GM21423 (cell line): ENCODE measurements around the gene PPARGC1A.

Experiments used
- ATAC-seq: cut with Tn5 transposase; IDR thresholded peaks from one replicate; pipeline ENCODE4 v1.9.1; 2021; ENCODE audit warnings: mild to moderate bottlenecking, moderate library complexity; ENCODE audit not compliant: unreplicated experiment

The PPARGC1A gene

GRCh38 chr4:23881674-23882337 is 8.0 kb downstream of the PPARGC1A start:
- no peak for ATAC-seq

DNA sequence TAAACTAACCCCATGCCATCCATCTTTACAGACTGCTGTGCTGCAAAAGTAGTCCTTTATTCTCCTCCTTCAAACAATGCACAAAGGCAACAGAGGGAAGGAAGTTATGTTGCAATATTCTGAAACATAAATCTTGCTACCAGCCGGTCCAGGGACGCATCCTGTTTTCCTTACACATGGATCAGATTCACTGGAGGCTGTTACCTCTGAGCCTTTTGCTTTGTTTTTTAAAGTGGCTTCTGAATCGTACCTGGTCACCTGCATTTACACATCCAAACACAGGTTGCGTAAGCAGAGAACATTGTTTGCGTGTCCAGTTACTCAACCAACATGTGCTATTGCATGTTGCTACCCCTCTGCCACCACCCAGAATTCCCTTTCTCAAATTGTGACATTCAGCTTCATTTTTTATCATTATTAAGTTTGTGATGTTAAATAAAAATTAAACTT is 8.8 kb downstream of the PPARGC1A start:
- no peak for ATAC-seq

DNA sequence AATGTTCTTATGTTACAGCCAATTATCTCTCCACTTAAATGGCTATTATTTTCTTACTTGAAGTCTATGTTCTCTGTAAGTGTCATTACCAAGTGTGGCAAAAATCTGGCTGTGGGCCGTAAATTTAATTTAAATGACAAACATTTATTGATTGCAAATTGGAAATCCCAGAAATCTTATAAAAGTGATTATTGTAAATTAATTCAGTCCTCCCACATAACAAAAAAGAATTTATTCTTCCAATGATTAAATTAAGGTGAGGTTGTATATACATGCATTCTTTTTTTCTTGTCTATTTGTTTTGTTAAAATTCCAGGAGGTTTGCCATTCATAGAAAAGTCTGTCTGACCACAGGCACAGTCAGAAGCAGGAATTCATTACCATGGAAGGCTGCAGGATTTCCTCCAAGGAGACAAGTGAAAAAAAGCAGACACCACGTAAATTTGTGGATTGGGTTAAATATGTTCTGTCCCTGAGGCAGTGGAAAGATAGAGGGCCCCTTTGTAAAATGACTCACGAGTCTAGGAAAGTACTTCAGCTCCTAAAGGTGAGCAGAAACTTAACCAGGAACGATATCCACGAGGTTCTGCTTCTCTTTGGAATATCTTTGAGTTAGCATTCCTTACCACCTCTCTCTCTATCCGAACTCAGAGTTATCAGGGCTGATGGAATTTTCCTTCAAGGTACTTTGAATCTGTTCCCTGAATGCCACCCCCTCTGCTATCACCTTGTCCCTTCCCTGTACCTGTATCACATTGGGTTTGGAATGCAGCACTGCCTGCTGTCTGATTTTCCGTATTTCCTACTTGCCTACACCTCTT is 10.7 kb downstream of the PPARGC1A start:
- no peak for ATAC-seq

DNA sequence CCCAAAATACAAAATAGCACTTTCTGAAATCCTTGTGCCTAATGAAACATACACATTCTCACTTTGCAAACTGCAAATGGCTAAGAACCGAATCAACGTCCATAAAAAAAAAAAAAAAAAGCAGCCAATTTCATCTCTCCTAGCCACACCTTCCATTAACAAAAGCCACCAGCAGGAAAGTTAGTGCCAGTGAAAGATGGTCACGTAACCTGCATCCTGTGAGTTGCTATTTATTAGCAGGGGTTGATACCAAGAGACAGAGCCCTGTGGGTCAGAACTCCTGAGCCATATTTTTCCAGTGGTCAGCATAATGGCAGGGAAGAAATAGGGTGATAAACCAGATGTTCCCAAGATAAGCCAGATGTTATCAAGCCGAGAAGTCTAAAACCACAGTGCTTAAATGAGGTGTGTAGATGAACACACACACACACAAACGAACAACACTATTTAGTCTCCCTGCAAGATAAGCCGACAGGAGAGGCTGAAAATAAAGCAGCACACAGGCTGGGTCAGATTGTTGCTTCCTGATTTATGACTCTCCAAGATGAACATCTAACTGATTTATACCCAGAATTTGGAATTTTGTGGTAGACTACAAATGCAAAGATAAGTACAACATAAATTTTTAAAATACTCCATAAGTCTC is 11.5 kb downstream of the PPARGC1A start:
- no peak for ATAC-seq

DNA sequence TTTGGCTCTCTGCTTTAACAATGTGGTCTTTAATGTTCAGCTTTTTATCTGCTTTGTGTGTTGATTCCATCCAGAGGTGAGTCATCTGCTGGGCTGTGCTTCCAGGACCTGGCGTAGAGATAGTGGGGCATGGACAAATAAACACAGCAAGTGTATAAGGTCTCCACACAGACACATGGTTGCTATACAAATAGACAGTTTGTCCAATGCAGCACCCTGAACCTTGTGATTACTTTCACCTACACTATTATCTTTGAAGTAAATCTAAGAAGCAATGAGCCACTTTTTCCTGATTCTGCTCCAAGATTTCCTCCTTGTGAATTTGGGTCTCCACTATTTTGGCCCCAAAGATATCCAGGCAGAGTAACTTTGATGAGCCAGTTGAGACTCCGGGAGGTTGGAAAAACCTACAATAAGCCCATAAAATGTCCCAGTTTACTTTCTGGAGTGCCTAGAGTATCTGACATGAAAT is 12.1 kb downstream of the PPARGC1A start:
- ATAC-seq: no peak

DNA sequence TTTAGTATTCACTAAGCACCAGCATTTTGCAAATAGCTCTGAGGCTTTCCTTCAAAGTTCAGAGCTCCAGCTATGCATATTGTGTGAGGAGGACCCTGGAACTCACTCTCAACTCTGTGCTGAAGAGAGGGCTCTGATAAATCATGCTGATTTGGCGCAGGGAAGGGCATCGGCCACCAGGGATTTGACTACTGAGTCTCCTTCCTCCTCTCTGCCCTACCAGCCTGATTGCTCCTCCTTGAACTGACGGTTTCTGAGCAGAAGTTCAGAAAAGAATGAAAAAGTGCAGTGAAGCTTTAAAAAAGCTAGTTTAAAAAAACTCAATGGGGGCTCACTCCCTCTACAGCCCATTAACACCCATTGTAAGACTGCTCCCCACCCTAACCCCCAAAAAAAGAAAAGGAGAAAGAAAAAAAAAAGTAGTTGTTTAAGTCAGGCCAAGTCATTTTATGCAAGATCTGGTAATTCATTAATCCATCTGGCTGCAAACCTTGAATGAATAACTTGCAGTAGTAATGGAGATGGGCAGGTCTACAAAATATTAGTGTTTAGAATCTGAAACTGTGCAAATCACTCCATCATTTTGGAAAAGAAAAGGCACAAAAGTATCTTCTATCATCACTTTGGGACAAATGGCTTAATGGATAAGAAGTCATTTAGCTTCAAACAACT is 13.3 kb downstream of the PPARGC1A start:
- no peak for ATAC-seq

DNA sequence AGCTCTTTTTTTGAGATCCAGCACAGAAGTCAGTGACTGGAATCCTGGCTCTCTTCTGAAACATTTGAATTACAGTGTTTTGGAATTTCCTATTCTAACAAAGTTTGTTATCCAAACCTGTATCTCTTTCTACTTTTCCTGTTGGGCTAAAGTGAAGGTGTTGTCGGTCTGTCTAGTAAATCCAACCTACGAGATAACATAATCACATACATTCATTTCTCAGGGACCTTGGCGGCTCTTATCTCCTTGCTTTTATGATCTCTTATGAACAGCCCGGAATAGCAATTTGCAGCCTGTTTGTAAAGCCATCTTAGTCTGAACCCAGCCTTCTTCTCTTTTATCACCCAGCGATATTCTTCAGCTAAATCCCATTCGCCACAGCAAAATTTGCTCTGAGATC is 14.5 kb downstream of the PPARGC1A start:
- ATAC-seq: no peak

DNA sequence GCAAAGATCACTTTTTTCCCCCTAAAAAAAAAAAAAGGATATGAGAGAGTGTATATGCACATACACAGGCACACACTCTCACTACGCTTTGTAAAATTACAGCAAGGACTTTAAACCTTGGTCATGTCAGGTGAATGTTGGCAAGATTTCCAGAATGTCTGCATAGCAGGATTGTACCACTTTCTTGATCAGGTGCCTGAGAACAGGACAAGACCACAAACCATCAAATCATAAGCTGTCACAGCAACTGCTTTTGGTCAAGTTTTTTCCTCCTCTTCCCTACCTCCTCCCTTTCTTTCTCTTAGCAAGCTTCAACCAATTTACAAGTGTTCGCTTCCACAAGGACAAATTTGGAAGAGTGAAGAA is 15.3 kb downstream of the PPARGC1A start:
- no peak for ATAC-seq

- no peak for ATAC-seq
Observed at GRCh38 chr4:23873717-23874535, 15.9 kb downstream of the PPARGC1A start.

GRCh38 chr4:23871426-23871825 is 18.4 kb downstream of the PPARGC1A start:
- ATAC-seq: no peak

DNA sequence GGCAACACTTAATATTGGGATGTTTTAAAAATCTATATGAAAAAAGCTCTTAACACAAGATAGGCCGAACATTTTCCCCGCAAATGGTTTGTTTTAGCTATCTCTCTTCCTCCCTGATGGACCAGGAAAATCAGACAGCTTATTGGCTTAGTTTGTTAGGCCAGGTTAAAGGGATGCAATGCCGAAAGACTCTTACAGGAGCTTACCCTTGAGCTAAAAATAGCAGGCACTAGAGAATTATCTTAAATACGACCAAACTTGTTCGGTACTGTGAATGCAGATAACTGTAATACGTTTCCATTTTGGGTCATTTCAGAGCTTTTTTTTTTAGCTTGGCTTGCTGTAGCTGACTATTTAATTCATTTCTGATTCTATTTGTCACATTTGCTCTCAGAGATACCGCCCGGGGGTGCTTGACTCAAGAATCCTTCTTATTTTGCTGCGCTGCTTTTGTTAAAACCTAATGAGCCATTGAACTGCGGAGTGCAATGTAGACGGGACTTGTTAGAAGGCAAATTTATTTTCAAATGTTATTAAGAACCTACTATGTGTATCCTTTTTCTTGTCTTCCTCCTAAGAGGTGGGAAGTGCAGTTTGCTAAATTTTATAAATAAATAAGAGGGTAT is 23.3 kb downstream of the PPARGC1A start:
- ATAC-seq: no peak

DNA sequence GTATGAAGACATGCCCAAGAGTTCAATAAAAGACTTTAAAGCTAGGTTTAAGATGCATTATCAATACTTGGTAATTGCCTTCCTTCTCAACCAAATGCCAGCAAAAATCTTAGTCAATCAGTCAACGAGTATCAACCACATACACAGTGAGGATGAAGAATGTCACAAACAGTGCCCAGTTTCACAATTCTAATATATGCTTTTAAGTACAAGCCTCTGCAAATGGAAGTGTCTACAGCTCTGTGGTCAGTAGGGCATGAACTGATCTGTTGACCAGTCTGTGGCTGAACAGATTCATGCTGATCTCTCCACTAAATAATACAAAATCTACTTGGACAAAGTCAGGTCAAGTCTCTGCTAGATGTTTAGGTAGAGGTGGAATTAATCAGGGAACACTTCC is 27.9 kb downstream of the PPARGC1A start:
- no peak for ATAC-seq

DNA sequence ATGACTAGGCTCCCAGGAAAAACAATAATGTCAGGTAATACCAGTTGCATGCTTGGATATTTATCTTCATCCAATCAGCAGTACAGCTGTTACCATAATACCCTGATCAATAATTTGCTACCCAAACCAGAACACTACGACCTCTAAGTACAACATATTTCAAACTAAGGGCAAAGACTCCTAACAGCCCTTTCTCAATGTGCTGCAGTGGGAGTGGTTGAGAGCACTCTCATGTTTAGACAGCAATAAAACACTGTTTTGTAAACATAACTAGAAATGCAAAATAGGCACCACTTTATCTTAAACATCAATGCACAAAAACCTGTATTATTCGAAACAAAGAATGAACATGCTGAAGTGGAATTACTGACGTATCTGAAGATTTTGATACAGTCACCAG is 28.9 kb downstream of the PPARGC1A start:
- ATAC-seq: no peak

- no peak for ATAC-seq
Observed at GRCh38 chr4:23857367-23857959, 32.4 kb downstream of the PPARGC1A start.

DNA sequence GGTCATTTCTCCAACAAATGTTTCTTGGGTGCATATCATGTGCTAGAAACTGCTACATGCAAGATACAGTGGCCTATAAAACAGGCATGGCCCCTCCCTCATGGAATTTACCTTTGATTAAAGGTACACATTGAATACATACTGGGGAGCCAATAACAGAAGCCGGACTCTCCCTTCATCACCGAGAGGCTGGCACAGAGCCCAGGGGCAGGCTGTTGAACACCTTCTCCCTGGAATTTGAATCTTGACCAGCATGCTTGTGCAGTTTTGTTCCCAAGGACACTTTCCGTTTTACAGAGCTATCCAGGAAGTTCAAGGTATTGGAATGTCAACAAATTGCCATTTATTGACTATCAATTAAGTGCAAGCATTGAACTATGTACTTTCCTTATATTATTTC is 33.2 kb downstream of the PPARGC1A start:
- ATAC-seq: no peak

- no peak for ATAC-seq
Observed at GRCh38 chr4:23855912-23856605, 33.8 kb downstream of the PPARGC1A start.

- ATAC-seq: no peak
Observed at GRCh38 chr4:23853986-23854660, 35.7 kb downstream of the PPARGC1A start.

DNA sequence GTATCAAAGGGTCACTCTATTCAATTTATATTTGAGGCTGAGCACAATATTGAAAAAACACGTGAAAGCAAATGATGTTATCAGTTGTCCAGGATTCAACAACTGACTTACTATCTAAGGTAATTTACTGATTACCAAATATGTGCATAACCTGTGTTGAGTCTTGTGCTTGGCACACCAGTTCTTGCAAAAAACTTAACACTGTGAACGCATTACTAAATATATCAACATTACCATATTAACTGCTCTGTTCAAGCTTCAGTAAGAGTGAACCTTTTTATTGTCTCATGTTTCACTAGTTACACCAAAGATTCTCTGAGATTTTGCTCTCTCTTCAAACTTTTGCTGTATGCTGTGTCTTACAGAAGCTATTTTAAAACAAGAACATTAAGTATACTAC is 38.4 kb downstream of the PPARGC1A start:
- ATAC-seq: no peak
